Activated CD4-positive, alpha-beta T cell treated with anti-CD3 and anti-CD28 coated beads, Interleukin-2, amount 10 ng/mL, durations not matched to agents 7 days and 5 days (primary cell): ENCODE results near the gene PLD3. TPM values are rescaled to one million over a fixed set of nuclear protein-coding genes. Genes with fewer than 3 reads are reported as not detected.

ENCODE experiments used
- CTCF ChIA-PET: fragments of 350-600 bp; sonication (Branson Sonifier 250); formaldehyde crosslinking; loops from one replicate; lab custom pipeline; 2021; ENCODE audit warnings: antibody characterized with exemption; lab: Charles Lee
- POLR2A ChIA-PET: fragments of 350-600 bp; sonication (Branson Sonifier 250); formaldehyde crosslinking; loops from one replicate; lab custom pipeline; 2021; ENCODE audit warnings: antibody characterized with exemption; lab: Charles Lee
- DNase-seq: peaks from one replicate; pipeline ENCODE4 v3.0.0-alpha.2; 2020
- H3K27ac Mint-ChIP-seq: one replicate; pipeline ENCODE4 v1.8.0; 2021; ENCODE audit warnings: mild to moderate bottlenecking, moderate library complexity, mixed read lengths
- H3K27me3 Mint-ChIP-seq: one replicate; pipeline ENCODE4 v1.8.0; 2021; ENCODE audit warnings: mixed read lengths
- H3K36me3 Mint-ChIP-seq: one replicate; pipeline ENCODE4 v1.8.0; 2021; ENCODE audit warnings: low read depth, mixed read lengths
- H3K4me1 Mint-ChIP-seq: one replicate; pipeline ENCODE4 v1.8.0; 2021; ENCODE audit warnings: mixed read lengths
- H3K4me3 Mint-ChIP-seq: one replicate; pipeline ENCODE4 v1.8.0; 2021; ENCODE audit warnings: mild to moderate bottlenecking, moderate library complexity, mixed read lengths
- H3K9me3 Mint-ChIP-seq: one replicate; pipeline ENCODE4 v1.8.0; 2021; ENCODE audit warnings: mixed read lengths
- total RNA-seq, 2 experiments: library from RNA; stranded (reverse); gene quantifications; one replicate each; pipeline ENCODE4 v1.2.3, GENCODE V29; 2021

PLD3 gene
- 10 to 100 TPM; 70.8 to 73.7 TPM for total RNA-seq

GRCh38 chr19:40348125-40348913 lies at the start of gene PLD3, which contains the start of gene C19orf47:
PLD3 (plus strand) TSS chr19:40348695; CDS start chr19:40366484, 17,789 bp downstream.
C19orf47 (minus strand) TSS chr19:40348397; CDS start chr19:40341857, 6,540 bp downstream.
- DNase-seq, result peak; percentile 99

GRCh38 chr19:40300668-40301067 lies 47.8 kb upstream of the PLD3 start:
- H3K27me3 Mint-ChIP-seq, result no peaks in the 10 kb centered on the region
- H3K36me3 Mint-ChIP-seq, result no peaks in the 10 kb centered on the region
- POLR2A ChIA-PET, result no interaction called here
- H3K9me3 Mint-ChIP-seq, result no peaks in the 10 kb centered on the region
- H3K4me3 Mint-ChIP-seq, result no peak overlapping the region
- CTCF ChIA-PET, result no interaction called here
- H3K27ac Mint-ChIP-seq, result no peak overlapping the region
- DNase-seq, result no peak
- peaks cover 3% of the 10 kb centered on the region for H3K4me1 Mint-ChIP-seq

More at GRCh38 chr19:40348125-40348913, at the start of gene PLD3, which contains the start of gene C19orf47:
- peak within 1 kb of the TSS; percentile 91 for H3K4me3 Mint-ChIP-seq
- no peaks in the 10 kb centered on the region for H3K9me3 Mint-ChIP-seq
- ChIA-PET POLR2A (interaction anchor here (0.6 to 0.7 kb wide), 2 partner anchors 228 to 1598 kb away, joined by 4 read pairs; no protein-coding TSS in a partner anchor), CTCF (interaction anchor here (0.6 to 1.2 kb wide), 5 partner anchors 17 to 90 kb away, joined by 3 to 4 read pairs (median 3); no protein-coding TSS in a partner anchor)
- peaks cover 41% of the 10 kb centered on the region for H3K4me1 Mint-ChIP-seq
- H3K27ac Mint-ChIP-seq, result peak within 1 kb of the TSS; percentile 93
- no peaks in the 10 kb centered on the region for H3K36me3 Mint-ChIP-seq
- no peaks in the 10 kb centered on the region for H3K27me3 Mint-ChIP-seq

GRCh38 chr19:40302224-40303011 lies 46.1 kb upstream of the PLD3 start:
- H3K9me3 Mint-ChIP-seq, result no peaks in the 10 kb centered on the region
- H3K27ac Mint-ChIP-seq, result no peak overlapping the region
- H3K4me3 Mint-ChIP-seq, result no peak overlapping the region
- CTCF ChIA-PET, result interaction anchor here (0.7 kb wide), 1 partner anchor 27 kb away, joined by 3 read pairs; no protein-coding TSS in a partner anchor
- H3K27me3 Mint-ChIP-seq, result no peaks in the 10 kb centered on the region
- no peaks in the 10 kb centered on the region for H3K36me3 Mint-ChIP-seq
- no peak for DNase-seq
- peaks cover 3% of the 10 kb centered on the region for H3K4me1 Mint-ChIP-seq
- POLR2A ChIA-PET, result no interaction called here

- DNase-seq, result no peak
- ChIA-PET CTCF (interaction anchor here (2.0 kb wide), 1 partner anchor 19 kb away, joined by 4 read pairs; the partner anchor contains the start of gene AKT2), POLR2A (no interaction called here)
- no peak overlapping the region for H3K4me3 Mint-ChIP-seq
- peaks cover 3% of the 10 kb centered on the region for H3K4me1 Mint-ChIP-seq
- H3K9me3 Mint-ChIP-seq, result no peaks in the 10 kb centered on the region
- no peaks in the 10 kb centered on the region for H3K36me3 Mint-ChIP-seq
- no peak overlapping the region for H3K27ac Mint-ChIP-seq
- H3K27me3 Mint-ChIP-seq, result no peaks in the 10 kb centered on the region
Observed at GRCh38 chr19:40303765-40304164, 44.7 kb upstream of the PLD3 start.

- DNase-seq, result no peak
- no peak overlapping the region for H3K27ac Mint-ChIP-seq
- H3K27me3 Mint-ChIP-seq, result no peaks in the 10 kb centered on the region
- peaks cover 3% of the 10 kb centered on the region for H3K4me1 Mint-ChIP-seq
- H3K9me3 Mint-ChIP-seq, result no peaks in the 10 kb centered on the region
- no peaks in the 10 kb centered on the region for H3K36me3 Mint-ChIP-seq
- POLR2A ChIA-PET, result no interaction called here
- CTCF ChIA-PET, result interaction anchor here (1.8 to 2.0 kb wide), 3 partner anchors 19 to 295 kb away, joined by 4 read pairs; partner anchors contain the start of gene AKT2
- no peak overlapping the region for H3K4me3 Mint-ChIP-seq
Observed at GRCh38 chr19:40304306-40304705, 44.2 kb upstream of the PLD3 start.

GRCh38 chr19:40305403-40305802 lies 43.1 kb upstream of the PLD3 start:
- peak; percentile 90 for DNase-seq
- POLR2A ChIA-PET, result interaction anchor here (0.6 kb wide), 1 partner anchor 802 kb away, joined by 7 read pairs; no protein-coding TSS in a partner anchor
- CTCF ChIA-PET, result interaction anchor here (0.6 to 2.0 kb wide), 14 partner anchors 8 to 338 kb away, joined by 3 to 5 read pairs (median 4); partner anchors contain the start of genes AKT2, C19orf47 and PLD3
- Mint-ChIP-seq H3K27ac (no peak overlapping the region), H3K4me1 (peaks cover 3% of the 10 kb centered on the region), H3K4me3 (no peak overlapping the region), H3K9me3 (no peaks in the 10 kb centered on the region), H3K27me3 (no peaks in the 10 kb centered on the region), H3K36me3 (no peaks in the 10 kb centered on the region)

GRCh38 chr19:40309666-40310065 lies 38.8 kb upstream of the PLD3 start:
- peaks cover 2% of the 10 kb centered on the region for H3K9me3 Mint-ChIP-seq
- H3K4me1 Mint-ChIP-seq, result peaks cover 14% of the 10 kb centered on the region
- H3K27ac Mint-ChIP-seq, result no peak overlapping the region
- peaks cover under 1% of the 10 kb centered on the region for H3K36me3 Mint-ChIP-seq
- ChIA-PET POLR2A (no interaction called here), CTCF (interaction anchor here (0.9 kb wide), 1 partner anchor 8 kb away, joined by 3 read pairs; no protein-coding TSS in a partner anchor)
- H3K27me3 Mint-ChIP-seq, result no peaks in the 10 kb centered on the region
- H3K4me3 Mint-ChIP-seq, result no peak overlapping the region
- no peak for DNase-seq

- Mint-ChIP-seq H3K9me3 (peaks cover 2% of the 10 kb centered on the region), H3K4me1 (peaks cover 11% of the 10 kb centered on the region), H3K36me3 (peaks cover 5% of the 10 kb centered on the region), H3K4me3 (no peak overlapping the region), H3K27ac (no peak overlapping the region), H3K27me3 (no peaks in the 10 kb centered on the region)
- no peak for DNase-seq
- ChIA-PET CTCF (interaction anchor here (0.6 kb wide), 1 partner anchor 64 kb away, joined by 4 read pairs; no protein-coding TSS in a partner anchor), POLR2A (no interaction called here)
Observed at GRCh38 chr19:40312533-40312932, 36.0 kb upstream of the PLD3 start.

- Mint-ChIP-seq H3K9me3 (peaks cover 2% of the 10 kb centered on the region), H3K27me3 (no peaks in the 10 kb centered on the region), H3K4me3 (no peak overlapping the region), H3K4me1 (peaks cover 11% of the 10 kb centered on the region), H3K36me3 (peaks cover 6% of the 10 kb centered on the region), H3K27ac (no peak overlapping the region)
- DNase-seq, result no peak
- POLR2A ChIA-PET, result no interaction called here
- CTCF ChIA-PET, result interaction anchor here (0.6 to 1.1 kb wide), 3 partner anchors 8 to 150 kb away, joined by 3 read pairs; no protein-coding TSS in a partner anchor
Observed at GRCh38 chr19:40313229-40313983, 35.1 kb upstream of the PLD3 start.

- ChIA-PET CTCF (no interaction called here), POLR2A (no interaction called here)
- Mint-ChIP-seq H3K4me3 (no peak overlapping the region), H3K36me3 (peaks cover 10% of the 10 kb centered on the region), H3K9me3 (peaks cover 2% of the 10 kb centered on the region), H3K27ac (no peak overlapping the region), H3K27me3 (no peaks in the 10 kb centered on the region), H3K4me1 (peaks cover 11% of the 10 kb centered on the region)
- no peak for DNase-seq
Observed at GRCh38 chr19:40314656-40315055, 33.8 kb upstream of the PLD3 start.

GRCh38 chr19:40315812-40316470 lies 32.6 kb upstream of the PLD3 start:
- H3K27me3 Mint-ChIP-seq, result no peaks in the 10 kb centered on the region
- no peak overlapping the region for H3K4me3 Mint-ChIP-seq
- DNase-seq, result no peak
- H3K27ac Mint-ChIP-seq, result no peak overlapping the region
- peaks cover 2% of the 10 kb centered on the region for H3K9me3 Mint-ChIP-seq
- peaks cover 11% of the 10 kb centered on the region for H3K4me1 Mint-ChIP-seq
- ChIA-PET POLR2A (no interaction called here), CTCF (interaction anchor here (0.6 kb wide), 2 partner anchors 45 to 160 kb away, joined by 3 read pairs; no protein-coding TSS in a partner anchor)
- H3K36me3 Mint-ChIP-seq, result peaks cover 15% of the 10 kb centered on the region
